ENCODE data around the gene PPP6R2.

The PPP6R2 gene

DNA sequence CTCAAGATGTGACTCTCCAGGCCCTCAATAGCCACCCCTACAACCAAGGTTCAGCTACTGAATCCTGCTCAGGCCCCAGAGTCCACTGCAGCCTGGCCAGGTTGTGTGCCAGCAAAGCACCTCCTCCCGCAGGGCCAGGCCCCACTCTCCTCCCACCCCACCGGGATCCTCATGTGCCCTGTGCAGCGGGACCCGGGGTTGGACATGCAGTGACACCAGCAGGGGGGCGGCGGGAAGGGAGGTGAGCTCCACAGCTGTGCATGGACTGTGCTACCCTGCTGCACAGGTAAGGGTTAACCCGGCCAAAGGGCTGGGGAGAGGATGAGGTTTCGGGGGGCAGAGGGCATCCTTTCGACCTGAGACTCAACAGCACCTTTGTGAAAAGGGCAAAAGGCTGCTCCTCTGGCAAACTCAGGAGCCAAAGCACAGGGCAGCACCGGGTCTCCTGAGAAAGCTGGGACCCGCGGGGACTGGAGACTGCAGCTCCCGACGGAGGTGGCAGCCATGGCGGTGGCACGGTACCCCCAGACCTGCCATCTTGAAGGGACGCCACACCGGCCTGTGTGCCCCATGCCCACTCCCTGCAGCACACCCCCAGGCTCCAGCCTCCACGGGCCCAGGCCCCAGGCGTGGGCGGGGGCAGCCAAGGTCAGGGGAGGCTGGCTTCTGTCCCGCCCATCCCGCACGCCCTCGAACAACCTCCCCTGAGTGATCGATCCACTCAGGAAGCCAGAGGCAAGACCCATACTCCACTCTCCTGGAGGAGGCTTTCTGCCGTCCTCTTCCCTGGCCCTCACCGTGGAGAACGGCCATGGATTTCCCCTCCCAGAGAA lies 46.3 kb upstream of the PPP6R2 start:
- TF ChIP-seq NFIC (IDR thresholded peaks at IDR 0.05) (peak; percentile 14; the same call in 1 of the 2 replicates), TCF12 (IDR thresholded peaks at IDR 0.05; ENCODE audit: low read depth) (no peak), USF1 (IDR thresholded peaks at IDR 0.05) (no peak), EP300 (IDR thresholded peaks at IDR 0.05; ENCODE audit: borderline replicate concordance) (no peak), EGR1 (IDR thresholded peaks at IDR 0.05) (0 out of 2 replicates have a peak, but pooled peaks have one; percentile 37)
- TF ChIP-seq, protein P1, sequence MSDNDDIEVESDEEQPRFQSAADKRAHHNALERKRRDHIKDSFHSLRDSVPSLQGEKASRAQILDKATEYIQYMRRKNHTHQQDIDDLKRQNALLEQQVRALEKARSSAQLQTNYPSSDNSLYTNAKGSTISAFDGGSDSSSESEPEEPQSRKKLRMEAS (IDR thresholded peaks at IDR 0.05), result peak; percentile 39; the same call in 1 of the 2 replicates

DNA sequence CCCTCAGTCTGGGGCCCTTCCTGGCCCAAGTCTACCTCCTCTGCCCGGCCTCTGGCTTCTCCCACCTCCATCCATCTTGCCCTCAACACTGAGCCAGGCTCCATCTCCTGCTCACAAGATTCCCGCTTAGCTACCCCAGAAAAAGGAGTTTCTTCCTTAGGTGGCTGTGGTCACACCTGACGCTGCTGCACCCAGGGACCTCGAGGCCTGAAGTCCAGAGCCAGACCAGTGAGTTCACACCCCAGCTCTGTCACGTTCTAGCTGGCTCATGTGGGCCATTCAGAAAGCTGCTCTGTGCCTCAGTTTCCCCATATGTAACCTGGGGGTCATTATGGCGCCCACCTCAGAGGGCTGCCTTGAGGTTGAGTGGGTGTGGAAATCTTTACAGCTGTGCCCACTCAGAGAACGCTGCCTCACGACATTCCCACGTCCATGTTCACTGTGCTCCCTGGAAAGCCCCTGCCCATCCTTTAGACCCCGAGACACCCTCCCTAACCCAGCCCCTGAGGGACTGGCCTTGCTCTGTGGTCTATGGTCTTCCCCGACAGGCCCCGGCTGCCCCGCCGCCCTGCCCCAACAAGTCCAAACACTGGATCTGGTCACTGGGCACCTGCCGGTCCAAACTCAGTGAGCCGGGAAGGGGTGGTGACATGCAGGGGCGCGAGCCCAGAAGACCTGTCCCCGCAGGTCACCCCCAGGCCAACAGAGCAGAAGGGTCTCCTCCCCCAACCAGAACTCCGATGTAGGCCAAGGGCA lies 45.4 kb upstream of the PPP6R2 start:
- TF ChIP-seq ZBTB7A (IDR thresholded peaks at IDR 0.05; ENCODE audit: low read depth) (peak; percentile 52; the same call in 1 of the 2 replicates), RAD21 (IDR thresholded peaks at IDR 0.05; ENCODE audit: low read depth) (no peak)

DNA sequence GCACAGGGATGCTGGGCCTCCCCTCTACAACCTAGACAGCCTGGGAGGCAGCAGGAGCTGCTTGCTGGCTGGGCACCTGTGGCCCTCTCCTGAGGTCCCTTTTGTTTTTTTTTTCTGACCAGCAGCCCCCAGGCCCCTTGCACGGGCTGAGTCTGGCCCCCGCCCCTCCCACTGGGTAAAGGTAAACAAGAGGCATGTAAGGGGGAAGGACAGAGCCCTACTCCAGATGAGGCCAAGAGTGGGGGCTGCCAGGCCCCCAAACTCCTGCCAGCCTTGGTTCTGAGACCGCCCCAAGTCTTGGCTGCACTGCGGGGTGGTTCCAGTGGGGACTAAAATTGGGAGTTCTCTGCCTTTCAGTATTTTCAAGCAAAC lies 44.9 kb upstream of the PPP6R2 start:
- TF ChIP-seq YY1 (IDR thresholded peaks at IDR 0.05; ENCODE audit: low read depth), result no peak
- peak; percentile 33; the same call in 1 of the 2 replicates for TF ChIP-seq ZBTB7A (IDR thresholded peaks at IDR 0.05; ENCODE audit: low read depth)

DNA sequence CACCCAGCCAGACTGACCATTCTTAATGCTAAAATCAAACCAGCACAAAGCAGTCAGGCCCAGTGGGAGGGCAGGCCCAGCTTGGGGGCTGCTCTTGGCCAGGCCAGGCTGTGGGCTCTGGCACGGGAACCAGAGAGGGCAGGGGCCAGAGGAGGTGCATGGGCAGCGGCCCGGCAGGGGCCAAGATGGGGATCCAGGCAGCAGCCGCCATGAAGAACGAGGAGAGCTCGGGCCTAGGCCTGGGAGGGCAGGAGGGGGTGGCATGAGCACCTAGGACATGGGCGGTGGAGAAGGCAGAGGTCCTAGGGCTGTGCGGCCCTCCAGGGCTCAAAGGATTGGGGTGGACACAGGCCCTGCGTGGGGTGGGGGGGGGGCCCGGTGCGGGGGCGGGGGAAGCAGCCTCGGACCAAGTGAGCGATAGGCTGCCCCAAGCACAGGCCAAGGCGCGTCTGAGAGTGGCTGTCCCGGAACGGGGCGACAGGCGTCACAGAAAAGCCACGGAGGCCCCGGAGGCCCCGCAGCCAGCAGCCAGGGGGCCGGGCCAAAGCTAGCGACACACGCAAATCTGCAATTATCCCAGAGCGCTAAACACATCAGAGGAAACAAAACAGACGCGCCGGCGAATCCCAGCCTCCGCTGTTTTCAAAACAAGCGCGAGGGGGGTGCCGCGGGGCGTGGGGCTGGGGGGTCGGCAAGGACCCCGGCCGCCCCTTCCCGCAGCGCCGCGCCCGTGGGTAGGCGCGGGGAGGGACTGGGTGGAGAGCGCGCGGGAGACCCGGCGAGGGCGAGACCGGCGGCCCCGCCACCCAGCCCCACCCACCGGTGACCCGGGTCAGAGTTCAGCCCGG lies 44.0 kb upstream of the PPP6R2 start:
- no peak for TF ChIP-seq TEAD4 (IDR thresholded peaks at IDR 0.05)
- TF ChIP-seq, protein P1 (IDR thresholded peaks at IDR 0.05), result no peak
- TF ChIP-seq EP300 (IDR thresholded peaks at IDR 0.05; ENCODE audit: borderline replicate concordance), result no peak
- TF ChIP-seq FOXM1 (IDR thresholded peaks at IDR 0.05; ENCODE audit: borderline replicate concordance, low read depth), result no peak
- TF ChIP-seq TAF1 (IDR thresholded peaks at IDR 0.05; ENCODE audit: low read depth), result no peak
- no peak for TF ChIP-seq ZBTB7A (IDR thresholded peaks at IDR 0.05; ENCODE audit: low read depth)
- no peak for TF ChIP-seq RAD21 (IDR thresholded peaks at IDR 0.05; ENCODE audit: low read depth)
- no peak for TF ChIP-seq TCF12 (IDR thresholded peaks at IDR 0.05; ENCODE audit: low read depth)
- TF ChIP-seq USF1 (IDR thresholded peaks at IDR 0.05), result no peak
- no peak for TF ChIP-seq CREB1 (IDR thresholded peaks at IDR 0.05; ENCODE audit: low read depth)
- no peak for TF ChIP-seq YY1 (IDR thresholded peaks at IDR 0.05; ENCODE audit: low read depth)
- TF ChIP-seq CEBPB (IDR thresholded peaks at IDR 0.05), result no peak
- TF ChIP-seq, protein P2, sequence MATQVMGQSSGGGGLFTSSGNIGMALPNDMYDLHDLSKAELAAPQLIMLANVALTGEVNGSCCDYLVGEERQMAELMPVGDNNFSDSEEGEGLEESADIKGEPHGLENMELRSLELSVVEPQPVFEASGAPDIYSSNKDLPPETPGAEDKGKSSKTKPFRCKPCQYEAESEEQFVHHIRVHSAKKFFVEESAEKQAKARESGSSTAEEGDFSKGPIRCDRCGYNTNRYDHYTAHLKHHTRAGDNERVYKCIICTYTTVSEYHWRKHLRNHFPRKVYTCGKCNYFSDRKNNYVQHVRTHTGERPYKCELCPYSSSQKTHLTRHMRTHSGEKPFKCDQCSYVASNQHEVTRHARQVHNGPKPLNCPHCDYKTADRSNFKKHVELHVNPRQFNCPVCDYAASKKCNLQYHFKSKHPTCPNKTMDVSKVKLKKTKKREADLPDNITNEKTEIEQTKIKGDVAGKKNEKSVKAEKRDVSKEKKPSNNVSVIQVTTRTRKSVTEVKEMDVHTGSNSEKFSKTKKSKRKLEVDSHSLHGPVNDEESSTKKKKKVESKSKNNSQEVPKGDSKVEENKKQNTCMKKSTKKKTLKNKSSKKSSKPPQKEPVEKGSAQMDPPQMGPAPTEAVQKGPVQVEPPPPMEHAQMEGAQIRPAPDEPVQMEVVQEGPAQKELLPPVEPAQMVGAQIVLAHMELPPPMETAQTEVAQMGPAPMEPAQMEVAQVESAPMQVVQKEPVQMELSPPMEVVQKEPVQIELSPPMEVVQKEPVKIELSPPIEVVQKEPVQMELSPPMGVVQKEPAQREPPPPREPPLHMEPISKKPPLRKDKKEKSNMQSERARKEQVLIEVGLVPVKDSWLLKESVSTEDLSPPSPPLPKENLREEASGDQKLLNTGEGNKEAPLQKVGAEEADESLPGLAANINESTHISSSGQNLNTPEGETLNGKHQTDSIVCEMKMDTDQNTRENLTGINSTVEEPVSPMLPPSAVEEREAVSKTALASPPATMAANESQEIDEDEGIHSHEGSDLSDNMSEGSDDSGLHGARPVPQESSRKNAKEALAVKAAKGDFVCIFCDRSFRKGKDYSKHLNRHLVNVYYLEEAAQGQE (IDR thresholded peaks at IDR 0.05; ENCODE audit: low read depth), result no peak
- TF ChIP-seq NFIC (IDR thresholded peaks at IDR 0.05), result no peak
- no peak for TF ChIP-seq EGR1 (IDR thresholded peaks at IDR 0.05)

GRCh38 chr22:50299785-50300619 lies 43.1 kb upstream of the PPP6R2 start:
- TF ChIP-seq FOXM1 (IDR thresholded peaks at IDR 0.05; ENCODE audit: borderline replicate concordance, low read depth), result no peak
- no peak for TF ChIP-seq CREB1 (IDR thresholded peaks at IDR 0.05; ENCODE audit: low read depth)
- TF ChIP-seq YY1 (IDR thresholded peaks at IDR 0.05; ENCODE audit: low read depth), result no peak
- TF ChIP-seq EGR1 (IDR thresholded peaks at IDR 0.05), result no peak
- TF ChIP-seq USF1 (IDR thresholded peaks at IDR 0.05), result no peak
- TF ChIP-seq NFIC (IDR thresholded peaks at IDR 0.05), result no peak
- no peak for TF ChIP-seq RAD21 (IDR thresholded peaks at IDR 0.05; ENCODE audit: low read depth)
- TF ChIP-seq, protein P2 (IDR thresholded peaks at IDR 0.05; ENCODE audit: low read depth), result no peak
- no peak for TF ChIP-seq CEBPB (IDR thresholded peaks at IDR 0.05)
- no peak for TF ChIP-seq TCF12 (IDR thresholded peaks at IDR 0.05; ENCODE audit: low read depth)
- no peak for TF ChIP-seq TAF1 (IDR thresholded peaks at IDR 0.05; ENCODE audit: low read depth)
- TF ChIP-seq, protein P1 (IDR thresholded peaks at IDR 0.05), result no peak
- TF ChIP-seq ZBTB7A (IDR thresholded peaks at IDR 0.05; ENCODE audit: low read depth), result no peak
- TF ChIP-seq EP300 (IDR thresholded peaks at IDR 0.05; ENCODE audit: borderline replicate concordance), result no peak
- TF ChIP-seq TEAD4 (IDR thresholded peaks at IDR 0.05), result no peak
